HepG2 (cell line): ENCODE measurements around the gene NDRG3. TPM values are rescaled to one million over a fixed set of nuclear protein-coding genes. Genes with fewer than 3 reads are reported as not detected.

ENCODE experiments used
- ATF2 ChIP-seq: sonication (generic); formaldehyde crosslinking; IDR thresholded peaks from 2 replicates; pipeline ENCODE4 v1.4.0; 2020; ENCODE audit warnings: missing genetic modification reagents
- BHLHE40 ChIP-seq: IDR thresholded peaks from 2 replicates; pipeline ENCODE4 v1.6.1; 2011; ENCODE audit warnings: low read length, improper control_type of control experiment
- DPF2 ChIP-seq: sonication (generic); formaldehyde crosslinking; IDR thresholded peaks from 2 replicates; pipeline ENCODE4 v1.4.0; 2020; ENCODE audit warnings: mild to moderate bottlenecking, low read depth, missing genetic modification reagents, borderline replicate concordance
- ETV6 ChIP-seq: sonication (generic); formaldehyde crosslinking; conservative IDR thresholded peaks from 2 replicates; pipeline ENCODE4 v1.4.0; 2020; ENCODE audit warnings: missing genetic modification reagents
- HES4 ChIP-seq: sonication (generic); formaldehyde crosslinking; IDR thresholded peaks from 2 replicates; pipeline ENCODE4 v1.9.0; 2021; ENCODE audit warnings: mild to moderate bottlenecking, missing genetic modification reagents, borderline replicate concordance
- HMG20B ChIP-seq: conservative IDR thresholded peaks from 2 replicates; pipeline ENCODE4 v1.6.1; 2016; ENCODE audit warnings: missing genetic modification reagents, missing compliant biosample characterization
- MEIS2 ChIP-seq: sonication (generic); formaldehyde crosslinking; IDR thresholded peaks from 2 replicates; pipeline ENCODE4 v1.9.0; 2021; ENCODE audit warnings: mild to moderate bottlenecking, missing genetic modification reagents
- NCOA2 ChIP-seq: sonication (generic); formaldehyde crosslinking; IDR thresholded peaks from 2 replicates; pipeline ENCODE4 v1.8.0; 2022; ENCODE audit warnings: inconsistent platforms
- PITX1 ChIP-seq: sonication (generic); formaldehyde crosslinking; IDR thresholded peaks from 2 replicates; pipeline ENCODE4 v1.5.1; 2020; ENCODE audit warnings: mild to moderate bottlenecking, missing genetic modification reagents
- RXRA ChIP-seq: sonication (generic); formaldehyde crosslinking; IDR thresholded peaks from 2 replicates; pipeline ENCODE4 v1.5.1; 2020; ENCODE audit warnings: missing genetic modification reagents
- U2AF1 ChIP-seq: fragments of 200-400 bp; formaldehyde crosslinking; optimal IDR thresholded peaks from 2 replicates; pipeline ENCODE3; 2017; ENCODE audit warnings: mild to moderate bottlenecking, low read depth, low read length
- ZFY ChIP-seq: sonication (generic); formaldehyde crosslinking; IDR thresholded peaks from 2 replicates; pipeline ENCODE4 v1.4.0; 2020; ENCODE audit warnings: missing genetic modification reagents
- ZNF10 ChIP-seq: sonication (generic); formaldehyde crosslinking; IDR thresholded peaks from 2 replicates; pipeline ENCODE4 v1.4.0; 2020; ENCODE audit warnings: mild to moderate bottlenecking, low read depth, missing genetic modification reagents, borderline replicate concordance
- ZNF274 ChIP-seq: sonication (generic); formaldehyde crosslinking; IDR thresholded peaks from 2 replicates; pipeline ENCODE4 v1.5.1; 2020; ENCODE audit warnings: mild to moderate bottlenecking, missing genetic modification reagents
- ZNF337 ChIP-seq: sonication (generic); formaldehyde crosslinking; IDR thresholded peaks from 2 replicates; pipeline ENCODE4 v1.5.1; 2020; ENCODE audit warnings: missing genetic modification reagents, low read depth, mild to moderate bottlenecking, borderline replicate concordance
- ZNF432 ChIP-seq: sonication (generic); formaldehyde crosslinking; IDR thresholded peaks from 2 replicates; pipeline ENCODE4 v1.5.0; 2020; ENCODE audit warnings: missing genetic modification reagents, mild to moderate bottlenecking, borderline replicate concordance
- ZNF619 ChIP-seq: sonication (generic); formaldehyde crosslinking; IDR thresholded peaks from 2 replicates; pipeline ENCODE4 v1.4.0; 2020; ENCODE audit warnings: mild to moderate bottlenecking, missing genetic modification reagents
- ZNF749 ChIP-seq: sonication (generic); formaldehyde crosslinking; IDR thresholded peaks from 2 replicates; pipeline ENCODE4 v1.8.0; 2022; ENCODE audit warnings: mild to moderate bottlenecking, missing genetic modification reagents, moderate library complexity, borderline replicate concordance
- polyA plus RNA-seq, 8 experiments: library from polyadenylated mRNA; depleted of rRNA in 3 of 8; stranded (reverse) in 7 of 8; unstranded in 1 of 8; fragments of >200 nt; fragmentation: Illumina TruSeq in 4 of 8; extraction: Trizol in 4 of 8; gene quantifications; 2 replicates each; pipeline versions ENCODE4 v1.2.1 to v1.2.3, GENCODE V29; 2011 to 2016; ENCODE audit warnings: low read depth in 4 of 8, missing spikeins in 1 of 8, mixed read lengths in 1 of 8; ENCODE audit not compliant: insufficient read depth in 1 of 8
- total RNA-seq, 5 experiments: library from RNA; depleted of rRNA; stranded (reverse); fragments of >200 nt; fragmentation: Illumina TruSeq; extraction: Trizol; gene quantifications; 2 replicates each; pipeline ENCODE4 v1.2.3, GENCODE V29; 2016; ENCODE audit warnings: low read depth in 1 of 5
- TF ChIP-seq, protein P1 (sequence below): sonication (generic); formaldehyde crosslinking; IDR thresholded peaks from 2 replicates; pipeline ENCODE4 v1.5.0; 2020; ENCODE audit warnings: mild to moderate bottlenecking, missing genetic modification reagents, borderline replicate concordance
- TF ChIP-seq, protein P2 (sequence below): sonication (generic); formaldehyde crosslinking; IDR thresholded peaks from 2 replicates; pipeline ENCODE4 v1.9.0; 2021; ENCODE audit warnings: missing genetic modification reagents, borderline replicate concordance
- TF ChIP-seq, protein P3 (sequence below): sonication (generic); formaldehyde crosslinking; IDR thresholded peaks from 2 replicates; pipeline ENCODE4 v1.4.0; 2020; ENCODE audit warnings: mild to moderate bottlenecking, missing genetic modification reagents

Gene NDRG3
- total and polyA plus RNA-seq, 2 of the 13 experiments (the other 11 are each of a cell fraction or from before 2014, with no cell fraction given) = 36.0 to 40.5 TPM

DNA sequence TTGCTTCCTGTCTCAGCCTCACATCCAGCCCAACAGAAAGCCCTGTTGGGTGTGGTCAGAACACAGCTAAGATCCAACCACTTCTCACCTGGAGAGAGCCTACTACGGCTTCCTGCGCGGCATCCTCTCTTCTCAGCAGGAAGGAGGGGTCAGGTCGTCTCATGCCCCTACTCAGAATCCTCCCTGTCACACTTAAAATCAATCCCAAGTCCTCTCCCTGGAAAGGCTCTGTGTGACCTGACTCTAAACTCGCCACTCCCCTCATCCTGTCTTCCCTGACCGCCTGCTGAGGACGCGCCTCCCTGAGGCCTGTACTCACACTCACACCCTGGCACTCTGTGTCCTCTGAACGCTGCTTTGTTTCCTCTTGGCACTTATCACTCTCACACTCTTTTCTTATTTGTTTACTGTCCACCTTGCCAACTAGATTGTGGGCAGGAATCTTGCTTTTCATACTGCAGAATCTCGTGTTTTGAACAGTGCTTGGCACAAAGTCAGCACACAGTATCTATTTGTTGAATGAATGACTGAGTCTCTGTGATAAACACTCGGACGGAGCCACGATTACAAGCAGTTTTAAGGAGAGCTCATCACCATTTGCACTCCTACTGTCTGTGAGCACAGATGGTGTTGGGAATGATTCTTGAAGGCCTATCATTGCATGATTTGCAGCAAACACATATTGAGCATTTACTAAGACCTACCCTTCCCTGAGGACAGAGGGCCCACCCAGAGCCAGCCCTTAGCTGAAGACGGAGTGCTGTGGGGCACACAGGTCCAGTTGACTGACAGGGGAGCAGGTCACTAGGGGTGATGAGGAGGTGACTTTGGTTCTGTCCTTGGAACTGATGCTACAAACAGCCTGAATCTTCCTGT is 121.6 kb downstream of the NDRG3 start (continued):
- TF ChIP-seq ZNF10 (CRISPR knock-in tag) = no peak
- TF ChIP-seq NCOA2 (CRISPR knock-in tag) = no peak
- TF ChIP-seq PITX1 = peak; percentile 53; the same call in 1 of the 2 replicates
- no peak for TF ChIP-seq ZNF749
- no peak for TF ChIP-seq HMG20B (CRISPR knock-in tag)
- peak; percentile 32; the same call in 1 of the 2 replicates for TF ChIP-seq ZFY (CRISPR knock-in tag)
- TF ChIP-seq, protein P1, sequence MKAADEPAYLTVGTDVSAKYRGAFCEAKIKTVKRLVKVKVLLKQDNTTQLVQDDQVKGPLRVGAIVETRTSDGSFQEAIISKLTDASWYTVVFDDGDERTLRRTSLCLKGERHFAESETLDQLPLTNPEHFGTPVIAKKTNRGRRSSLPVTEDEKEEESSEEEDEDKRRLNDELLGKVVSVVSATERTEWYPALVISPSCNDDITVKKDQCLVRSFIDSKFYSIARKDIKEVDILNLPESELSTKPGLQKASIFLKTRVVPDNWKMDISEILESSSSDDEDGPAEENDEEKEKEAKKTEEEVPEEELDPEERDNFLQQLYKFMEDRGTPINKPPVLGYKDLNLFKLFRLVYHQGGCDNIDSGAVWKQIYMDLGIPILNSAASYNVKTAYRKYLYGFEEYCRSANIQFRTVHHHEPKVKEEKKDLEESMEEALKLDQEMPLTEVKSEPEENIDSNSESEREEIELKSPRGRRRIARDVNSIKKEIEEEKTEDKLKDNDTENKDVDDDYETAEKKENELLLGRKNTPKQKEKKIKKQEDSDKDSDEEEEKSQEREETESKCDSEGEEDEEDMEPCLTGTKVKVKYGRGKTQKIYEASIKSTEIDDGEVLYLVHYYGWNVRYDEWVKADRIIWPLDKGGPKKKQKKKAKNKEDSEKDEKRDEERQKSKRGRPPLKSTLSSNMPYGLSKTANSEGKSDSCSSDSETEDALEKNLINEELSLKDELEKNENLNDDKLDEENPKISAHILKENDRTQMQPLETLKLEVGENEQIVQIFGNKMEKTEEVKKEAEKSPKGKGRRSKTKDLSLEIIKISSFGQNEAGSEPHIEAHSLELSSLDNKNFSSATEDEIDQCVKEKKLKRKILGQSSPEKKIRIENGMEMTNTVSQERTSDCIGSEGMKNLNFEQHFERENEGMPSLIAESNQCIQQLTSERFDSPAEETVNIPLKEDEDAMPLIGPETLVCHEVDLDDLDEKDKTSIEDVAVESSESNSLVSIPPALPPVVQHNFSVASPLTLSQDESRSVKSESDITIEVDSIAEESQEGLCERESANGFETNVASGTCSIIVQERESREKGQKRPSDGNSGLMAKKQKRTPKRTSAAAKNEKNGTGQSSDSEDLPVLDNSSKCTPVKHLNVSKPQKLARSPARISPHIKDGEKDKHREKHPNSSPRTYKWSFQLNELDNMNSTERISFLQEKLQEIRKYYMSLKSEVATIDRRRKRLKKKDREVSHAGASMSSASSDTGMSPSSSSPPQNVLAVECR = no peak; the same call in 1 of the 2 replicates
- no peak for TF ChIP-seq ATF2 (CRISPR knock-in tag)
- TF ChIP-seq ZNF337 = no peak
- no peak for TF ChIP-seq MEIS2 (CRISPR knock-in tag)
- TF ChIP-seq BHLHE40 = no peak
- no peak for TF ChIP-seq DPF2 (CRISPR knock-in tag)
- no peak for TF ChIP-seq HES4 (CRISPR knock-in tag)
- TF ChIP-seq U2AF1 = no peak
- TF ChIP-seq ETV6 (CRISPR knock-in tag) = no peak
- TF ChIP-seq, protein P2, sequence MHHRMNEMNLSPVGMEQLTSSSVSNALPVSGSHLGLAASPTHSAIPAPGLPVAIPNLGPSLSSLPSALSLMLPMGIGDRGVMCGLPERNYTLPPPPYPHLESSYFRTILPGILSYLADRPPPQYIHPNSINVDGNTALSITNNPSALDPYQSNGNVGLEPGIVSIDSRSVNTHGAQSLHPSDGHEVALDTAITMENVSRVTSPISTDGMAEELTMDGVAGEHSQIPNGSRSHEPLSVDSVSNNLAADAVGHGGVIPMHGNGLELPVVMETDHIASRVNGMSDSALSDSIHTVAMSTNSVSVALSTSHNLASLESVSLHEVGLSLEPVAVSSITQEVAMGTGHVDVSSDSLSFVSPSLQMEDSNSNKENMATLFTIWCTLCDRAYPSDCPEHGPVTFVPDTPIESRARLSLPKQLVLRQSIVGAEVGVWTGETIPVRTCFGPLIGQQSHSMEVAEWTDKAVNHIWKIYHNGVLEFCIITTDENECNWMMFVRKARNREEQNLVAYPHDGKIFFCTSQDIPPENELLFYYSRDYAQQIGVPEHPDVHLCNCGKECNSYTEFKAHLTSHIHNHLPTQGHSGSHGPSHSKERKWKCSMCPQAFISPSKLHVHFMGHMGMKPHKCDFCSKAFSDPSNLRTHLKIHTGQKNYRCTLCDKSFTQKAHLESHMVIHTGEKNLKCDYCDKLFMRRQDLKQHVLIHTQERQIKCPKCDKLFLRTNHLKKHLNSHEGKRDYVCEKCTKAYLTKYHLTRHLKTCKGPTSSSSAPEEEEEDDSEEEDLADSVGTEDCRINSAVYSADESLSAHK (CRISPR knock-in tag) = no peak
- TF ChIP-seq RXRA (CRISPR knock-in tag) = no peak
- TF ChIP-seq ZNF274 (CRISPR knock-in tag) = peak; percentile 69; the same call in 1 of the 2 replicates
- TF ChIP-seq, protein P3, sequence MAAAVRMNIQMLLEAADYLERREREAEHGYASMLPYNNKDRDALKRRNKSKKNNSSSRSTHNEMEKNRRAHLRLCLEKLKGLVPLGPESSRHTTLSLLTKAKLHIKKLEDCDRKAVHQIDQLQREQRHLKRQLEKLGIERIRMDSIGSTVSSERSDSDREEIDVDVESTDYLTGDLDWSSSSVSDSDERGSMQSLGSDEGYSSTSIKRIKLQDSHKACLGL = no peak
- TF ChIP-seq ZNF432 (CRISPR knock-in tag) = no peak
- 0 out of 2 replicates have a peak, but pooled peaks have one; percentile 33 for TF ChIP-seq ZNF619 (CRISPR knock-in tag)
